ENCODE results near the gene RHBDF2.

Gene RHBDF2

GRCh38 chr17:76471498-76472257 lies 29.5 kb downstream of the RHBDF2 start:
- Histone ChIP-seq H2BK5ac (ENCODE audit: low read depth, low read length, poor library complexity) (no peak overlapping the region), H2AFZ (ENCODE audit: insufficient read depth, low read length, poor library complexity) (no peak overlapping the region), H3K4me3 (ENCODE audit: low read depth, low read length) (no peak overlapping the region), H3K4ac (ENCODE audit: low read depth, low read length) (no peak overlapping the region), H3K9me3 (ENCODE audit: insufficient read depth, low read depth, low read length) (no peaks in the 10 kb centered on the region), H3K4me2 (ENCODE audit: low read length) (no peak overlapping the region), H3K79me2 (ENCODE audit: control insufficient read depth, insufficient read depth, low read length, poor library complexity) (no peaks in the 10 kb centered on the region), H3K27me3 (ENCODE audit: insufficient read depth, low read length) (no peaks in the 10 kb centered on the region), H3K18ac (ENCODE audit: low read length) (no peak overlapping the region), H4K12ac (ENCODE audit: low read depth, low read length) (no peak overlapping the region), H2BK120ac (ENCODE audit: insufficient read depth, low read length, poor library complexity) (no peak overlapping the region), H3K4me1 (ENCODE audit: control insufficient read depth in 1 of 2, insufficient read depth in 2 of 2, low read length in 2 of 2) (no peaks in the 10 kb centered on the region), H3K79me1 (ENCODE audit: low read length) (no peaks in the 10 kb centered on the region), H2BK12ac (ENCODE audit: low read length) (no peak overlapping the region), H3K14ac (ENCODE audit: low read length) (no peak overlapping the region), H2AK5ac (ENCODE audit: low read length) (no peak overlapping the region), H3K9ac (ENCODE audit: low read length) (no peak overlapping the region), H4K91ac (ENCODE audit: low read depth, low read length) (no peak overlapping the region), H3K23ac (ENCODE audit: low read length) (no peak overlapping the region), H3K36me3 (ENCODE audit: control insufficient read depth in 1 of 2, insufficient read depth in 2 of 2, low read length in 2 of 2) (peaks cover 6 to 10% of the 10 kb centered on the region in 2 experiments), H3K27ac (ENCODE audit: low read depth, low read length) (no peak overlapping the region), H4K8ac (ENCODE audit: low read depth, low read length) (no peak overlapping the region)
- no peak for DNase-seq
- WGBS (ENCODE audit: extremely low coverage, insufficient coverage, insufficient read length): no CpG with 5 or more reads among the region's 35 CpGs

DNA sequence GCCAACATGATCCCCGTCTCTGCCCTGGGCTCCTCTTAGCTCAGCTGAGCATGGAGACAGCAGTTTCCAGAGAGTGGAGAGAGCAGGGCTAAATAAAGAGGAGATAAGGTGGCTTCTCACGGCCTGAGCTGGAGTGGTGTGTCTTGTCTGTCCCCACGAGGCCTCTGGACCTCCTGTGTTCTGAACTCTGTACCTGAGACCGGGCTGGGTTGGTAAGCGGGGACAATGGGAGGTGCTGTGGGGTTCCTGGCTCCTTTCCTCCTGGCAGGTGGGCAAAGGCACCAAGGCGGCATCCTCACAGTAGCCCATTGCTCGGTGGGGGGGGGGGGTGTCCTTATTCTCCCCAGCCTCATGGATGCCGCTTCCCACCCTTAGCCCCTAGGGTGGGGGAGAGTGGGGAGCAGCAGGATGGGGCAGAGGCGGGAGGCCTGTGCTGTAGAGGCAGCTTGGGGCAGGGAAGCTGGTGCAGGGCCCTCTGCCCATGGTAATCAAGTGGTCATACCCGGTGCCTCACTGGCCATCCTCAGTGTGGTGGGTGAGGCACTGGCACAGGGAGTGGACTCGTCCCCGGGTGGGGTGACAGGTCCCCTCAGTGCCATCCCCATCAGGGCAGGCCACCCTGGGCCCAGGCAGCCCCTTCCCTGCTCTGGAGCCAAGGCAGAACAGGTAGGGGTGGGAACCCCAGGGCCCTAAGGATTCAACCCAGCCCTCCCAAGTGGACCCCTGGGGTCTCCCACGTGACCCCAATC lies 31.1 kb downstream of the RHBDF2 start:
- no peak overlapping the region for H2BK12ac ChIP-seq (ENCODE audit: low read length)
- H3K4ac ChIP-seq (ENCODE audit: low read depth, low read length): no peak overlapping the region
- no peak overlapping the region for H2AFZ ChIP-seq (ENCODE audit: insufficient read depth, low read length, poor library complexity)
- H3K27ac ChIP-seq (ENCODE audit: low read depth, low read length): no peak overlapping the region
- no peak overlapping the region for H3K23ac ChIP-seq (ENCODE audit: low read length)
- H3K27me3 ChIP-seq (ENCODE audit: insufficient read depth, low read length): no peaks in the 10 kb centered on the region
- H3K79me2 ChIP-seq (ENCODE audit: control insufficient read depth, insufficient read depth, low read length, poor library complexity): no peaks in the 10 kb centered on the region
- no peaks in the 10 kb centered on the region for H3K79me1 ChIP-seq (ENCODE audit: low read length)
- H3K18ac ChIP-seq (ENCODE audit: low read length): no peak overlapping the region
- H2BK5ac ChIP-seq (ENCODE audit: low read depth, low read length, poor library complexity): no peak overlapping the region
- H3K14ac ChIP-seq (ENCODE audit: low read length): no peak overlapping the region
- no peaks in the 10 kb centered on the region for H3K9me3 ChIP-seq (ENCODE audit: insufficient read depth, low read depth, low read length)
- H2BK120ac ChIP-seq (ENCODE audit: insufficient read depth, low read length, poor library complexity): no peak overlapping the region
- no peak for DNase-seq
- no peak overlapping the region for H4K91ac ChIP-seq (ENCODE audit: low read depth, low read length)
- no peak overlapping the region for H4K12ac ChIP-seq (ENCODE audit: low read depth, low read length)
- WGBS (ENCODE audit: extremely low coverage, insufficient coverage, insufficient read length): no CpG with 5 or more reads among the region's 13 CpGs
- no peaks in the 10 kb centered on the region for H3K4me1 ChIP-seq (ENCODE audit: control insufficient read depth in 1 of 2, insufficient read depth in 2 of 2, low read length in 2 of 2)
- H3K4me2 ChIP-seq (ENCODE audit: low read length): no peak overlapping the region
- H3K4me3 ChIP-seq (ENCODE audit: low read depth, low read length): no peak overlapping the region
- H3K9ac ChIP-seq (ENCODE audit: low read length): no peak overlapping the region
- H2AK5ac ChIP-seq (ENCODE audit: low read length): no peak overlapping the region
- H3K36me3 ChIP-seq (ENCODE audit: control insufficient read depth in 1 of 2, insufficient read depth in 2 of 2, low read length in 2 of 2): peaks cover 6 to 10% of the 10 kb centered on the region in 2 experiments
- H4K8ac ChIP-seq (ENCODE audit: low read depth, low read length): no peak overlapping the region

- Histone ChIP-seq H3K9ac (ENCODE audit: low read length) (no peak overlapping the region), H3K14ac (ENCODE audit: low read length) (no peak overlapping the region), H3K4ac (ENCODE audit: low read depth, low read length) (no peak overlapping the region), H2BK120ac (ENCODE audit: insufficient read depth, low read length, poor library complexity) (no peak overlapping the region), H3K36me3 (ENCODE audit: control insufficient read depth in 1 of 2, insufficient read depth in 2 of 2, low read length in 2 of 2) (peaks cover 6 to 10% of the 10 kb centered on the region in 2 experiments), H4K91ac (ENCODE audit: low read depth, low read length) (no peak overlapping the region), H3K18ac (ENCODE audit: low read length) (no peak overlapping the region), H2BK12ac (ENCODE audit: low read length) (no peak overlapping the region), H3K27ac (ENCODE audit: low read depth, low read length) (no peak overlapping the region), H3K4me1 (ENCODE audit: control insufficient read depth in 1 of 2, insufficient read depth in 2 of 2, low read length in 2 of 2) (no peaks in the 10 kb centered on the region), H4K8ac (ENCODE audit: low read depth, low read length) (no peak overlapping the region), H3K23ac (ENCODE audit: low read length) (no peak overlapping the region), H3K79me2 (ENCODE audit: control insufficient read depth, insufficient read depth, low read length, poor library complexity) (no peaks in the 10 kb centered on the region), H3K79me1 (ENCODE audit: low read length) (no peaks in the 10 kb centered on the region), H3K9me3 (ENCODE audit: insufficient read depth, low read depth, low read length) (no peaks in the 10 kb centered on the region), H4K12ac (ENCODE audit: low read depth, low read length) (no peak overlapping the region), H3K4me3 (ENCODE audit: low read depth, low read length) (no peak overlapping the region), H3K27me3 (ENCODE audit: insufficient read depth, low read length) (no peaks in the 10 kb centered on the region), H2AFZ (ENCODE audit: insufficient read depth, low read length, poor library complexity) (no peak overlapping the region), H2BK5ac (ENCODE audit: low read depth, low read length, poor library complexity) (no peak overlapping the region), H2AK5ac (ENCODE audit: low read length) (no peak overlapping the region), H3K4me2 (ENCODE audit: low read length) (no peak overlapping the region)
- WGBS (ENCODE audit: extremely low coverage, insufficient coverage, insufficient read length): no CpG with 5 or more reads among the region's 38 CpGs
- DNase-seq: no peak
Measured at GRCh38 chr17:76469076-76469990, 31.9 kb downstream of the RHBDF2 start.

DNA sequence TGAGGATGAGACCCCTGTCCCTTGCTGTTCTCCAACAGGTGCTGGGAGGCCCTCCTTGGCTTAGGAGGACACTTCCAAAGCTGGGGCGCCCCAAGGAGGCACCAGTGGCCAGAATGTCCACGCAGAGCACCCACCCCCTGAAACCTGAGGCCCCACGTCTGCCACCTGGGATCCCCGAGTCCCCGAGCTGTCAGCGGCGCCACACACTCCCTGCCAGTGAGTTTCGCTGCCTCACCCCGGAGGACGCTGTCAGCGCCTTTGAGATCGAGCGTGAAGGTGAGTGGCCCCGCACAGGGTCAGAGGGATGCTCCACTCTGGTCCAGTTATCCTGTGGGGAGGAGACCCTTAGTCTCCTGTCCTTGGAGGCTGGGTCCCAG lies 32.6 kb downstream of the RHBDF2 start:
- Histone ChIP-seq H3K4me2 (ENCODE audit: low read length) (no peak overlapping the region), H3K79me2 (ENCODE audit: control insufficient read depth, insufficient read depth, low read length, poor library complexity) (no peaks in the 10 kb centered on the region), H2AFZ (ENCODE audit: insufficient read depth, low read length, poor library complexity) (no peak overlapping the region), H4K91ac (ENCODE audit: low read depth, low read length) (no peak overlapping the region), H4K8ac (ENCODE audit: low read depth, low read length) (no peak overlapping the region), H4K12ac (ENCODE audit: low read depth, low read length) (no peak overlapping the region), H3K27me3 (ENCODE audit: insufficient read depth, low read length) (no peaks in the 10 kb centered on the region), H2AK5ac (ENCODE audit: low read length) (no peak overlapping the region), H3K27ac (ENCODE audit: low read depth, low read length) (no peak overlapping the region), H3K79me1 (ENCODE audit: low read length) (no peaks in the 10 kb centered on the region), H3K18ac (ENCODE audit: low read length) (no peak overlapping the region), H3K36me3 (ENCODE audit: control insufficient read depth in 1 of 2, insufficient read depth in 2 of 2, low read length in 2 of 2) (peaks cover 6 to 10% of the 10 kb centered on the region in 2 experiments), H2BK5ac (ENCODE audit: low read depth, low read length, poor library complexity) (no peak overlapping the region), H2BK120ac (ENCODE audit: insufficient read depth, low read length, poor library complexity) (no peak overlapping the region), H3K9me3 (ENCODE audit: insufficient read depth, low read depth, low read length) (no peaks in the 10 kb centered on the region), H3K4me3 (ENCODE audit: low read depth, low read length) (no peak overlapping the region), H2BK12ac (ENCODE audit: low read length) (no peak overlapping the region), H3K4me1 (ENCODE audit: control insufficient read depth in 1 of 2, insufficient read depth in 2 of 2, low read length in 2 of 2) (no peaks in the 10 kb centered on the region), H3K14ac (ENCODE audit: low read length) (no peak overlapping the region), H3K9ac (ENCODE audit: low read length) (no peak overlapping the region), H3K4ac (ENCODE audit: low read depth, low read length) (no peak overlapping the region), H3K23ac (ENCODE audit: low read length) (no peak overlapping the region)
- DNase-seq: no peak
- no CpG with 5 or more reads among the region's 14 CpGs for WGBS (ENCODE audit: extremely low coverage, insufficient coverage, insufficient read length)

Data from trophoblast cell (in vitro differentiated cells and primary cell).